DOHH2 (cell line): Measurements from ENCODE around the gene MLXIPL.

ENCODE experiments used
- CTCF ChIP-seq: fragments of 200-600 bp; sonication (generic); IDR thresholded peaks from one replicate; pipeline ENCODE4 v1.5.1; 2014; ENCODE audit warnings: antibody characterized with exemption, mild to moderate bottlenecking, low read depth, low read length; ENCODE audit not compliant: poor library complexity, severe bottlenecking
- EZH2phosphoT487 ChIP-seq: fragments of 200-600 bp; sonication (generic); IDR thresholded peaks from 2 replicates; pipeline ENCODE4 v1.6.1; 2017; ENCODE audit warnings: borderline replicate concordance, mild to moderate bottlenecking, antibody characterized with exemption, low read length, moderate library complexity, mixed read lengths

GRCh38 chr7:73570977-73571376 is 53.3 kb downstream of the MLXIPL start:
- no peak for TF ChIP-seq CTCF
- no peak for TF ChIP-seq EZH2phosphoT487
